Immature natural killer cell (primary cell): ENCODE data around the gene ZMYND10. TPM values are rescaled to one million over a fixed set of nuclear protein-coding genes. Genes with fewer than 3 reads are reported as not detected.

Experiments used
- DNase-seq, 3 donors: peaks; one replicate each; pipeline ENCODE4 v3.0.0; 2022; ENCODE audit warnings: mixed read lengths in 1 of 3
- H3K27ac Mint-ChIP-seq, 6 donors: one replicate each; pipeline ENCODE4 v1.8.0; 2020; ENCODE audit warnings: mixed read lengths in 6 of 6, mild to moderate bottlenecking in 5 of 6, inconsistent platforms in 4 of 6, moderate library complexity in 3 of 6
- H3K27me3 Mint-ChIP-seq, 3 donors: one replicate each; pipeline ENCODE4 v1.8.0; 2020 to 2021; ENCODE audit warnings: low read depth in 3 of 3, mild to moderate bottlenecking in 3 of 3, mixed read lengths in 3 of 3, moderate library complexity in 3 of 3, inconsistent platforms in 1 of 3
- H3K36me3 Mint-ChIP-seq, 3 donors: one replicate each; pipeline ENCODE4 v1.8.0; 2020; ENCODE audit warnings: mixed read lengths in 3 of 3, inconsistent platforms in 2 of 3, mild to moderate bottlenecking in 2 of 3
- H3K4me1 Mint-ChIP-seq, 2 donors: one replicate each; pipeline ENCODE4 v1.8.0; 2020; ENCODE audit warnings: inconsistent platforms in 2 of 2, mild to moderate bottlenecking in 2 of 2, mixed read lengths in 2 of 2, moderate library complexity in 1 of 2
- H3K4me3 Mint-ChIP-seq, 5 donors: one replicate each; pipeline ENCODE4 v1.8.0; 2020; ENCODE audit warnings: mild to moderate bottlenecking in 5 of 5, mixed read lengths in 5 of 5, inconsistent platforms in 3 of 5, moderate library complexity in 3 of 5
- H3K9me3 Mint-ChIP-seq, 6 donors: one replicate each; pipeline ENCODE4 v1.8.0; 2020; ENCODE audit warnings: mild to moderate bottlenecking in 6 of 6, mixed read lengths in 6 of 6, inconsistent platforms in 4 of 6, moderate library complexity in 3 of 6
- polyA plus RNA-seq, 3 donors: library from polyadenylated mRNA; unstranded; fragments of 300-500 nt; fragmentation: Illumina TruSeq; gene quantifications; one replicate each; pipeline ENCODE4 v1.2.3, GENCODE V29; 2021

Gene ZMYND10
- polyA plus RNA-seq, 3 donors from 2014 or later: 2.3 to 3.7 (median 3.6) TPM

DNA sequence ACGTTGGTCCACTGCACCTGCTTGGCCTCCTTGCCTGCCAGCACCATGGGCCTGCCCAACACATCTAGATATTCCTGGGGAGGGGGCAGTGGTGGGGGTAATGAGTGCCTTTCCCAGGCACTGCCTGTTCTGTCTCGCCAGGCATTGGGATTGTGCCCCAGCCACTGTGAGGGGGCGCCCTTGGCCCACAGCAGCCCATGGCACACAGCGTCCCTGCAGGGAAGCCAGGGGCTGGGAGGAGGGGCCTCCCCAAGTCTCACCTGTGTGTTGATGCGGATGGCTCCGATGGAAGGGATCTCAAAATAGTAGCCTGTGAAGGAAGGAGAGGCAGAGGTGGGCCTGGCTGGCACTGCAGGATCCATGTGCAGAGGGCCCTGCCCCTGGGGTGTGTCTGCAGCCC is 32.5 kb upstream of the ZMYND10 start:
- H3K9me3 Mint-ChIP-seq: no peaks in the 10 kb centered on the region
- H3K4me3 Mint-ChIP-seq: no peak overlapping the region
- no peaks in the 10 kb centered on the region for H3K4me1 Mint-ChIP-seq
- peaks cover 0 to 4% (median 3%) of the 10 kb centered on the region in 3 donors for H3K36me3 Mint-ChIP-seq
- peaks cover 0 to 8% (median 0%) of the 10 kb centered on the region in 3 donors for H3K27me3 Mint-ChIP-seq
- no peak overlapping the region for H3K27ac Mint-ChIP-seq
- no peak for DNase-seq

DNA sequence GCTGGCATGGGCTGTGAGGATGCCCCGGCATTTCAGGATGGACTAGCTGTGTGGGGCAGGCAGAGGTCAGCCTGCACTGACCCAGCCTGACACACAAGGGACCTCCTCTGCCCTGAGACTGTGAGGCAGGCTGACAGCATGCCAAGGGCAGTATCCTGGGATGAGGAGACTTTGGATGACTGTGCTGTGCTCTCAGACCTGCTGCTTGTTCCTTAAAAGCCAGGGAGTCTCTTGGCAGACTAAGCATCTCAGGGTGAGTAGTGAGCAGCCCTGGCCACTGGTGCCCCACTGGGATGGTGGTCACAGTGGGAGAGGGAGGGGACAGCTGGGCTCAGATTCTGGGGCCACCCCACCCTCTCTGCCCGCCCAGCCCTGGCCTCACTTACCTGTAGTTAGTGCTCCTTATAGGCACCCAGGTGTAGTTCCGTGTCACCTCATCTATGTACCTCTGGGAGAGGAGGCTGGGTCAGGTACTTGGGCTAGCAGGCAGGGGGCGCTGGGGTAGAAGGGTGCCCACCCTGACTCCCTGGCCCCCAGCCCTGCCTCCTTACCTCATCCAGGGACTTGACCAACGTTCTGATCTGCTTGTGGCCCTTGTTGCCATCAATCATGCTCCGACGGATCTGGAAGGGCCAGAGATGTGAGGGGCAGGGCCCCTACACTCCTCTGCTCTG is 29.9 kb upstream of the ZMYND10 start:
- Mint-ChIP-seq H3K9me3 (no peaks in the 10 kb centered on the region), H3K27me3 (peaks cover 0 to 5% (median 0%) of the 10 kb centered on the region in 3 donors), H3K36me3 (peaks cover 0 to 4% (median 3%) of the 10 kb centered on the region in 3 donors), H3K27ac (no peak overlapping the region), H3K4me1 (no peaks in the 10 kb centered on the region), H3K4me3 (no peak overlapping the region)
- no peak for DNase-seq

DNA sequence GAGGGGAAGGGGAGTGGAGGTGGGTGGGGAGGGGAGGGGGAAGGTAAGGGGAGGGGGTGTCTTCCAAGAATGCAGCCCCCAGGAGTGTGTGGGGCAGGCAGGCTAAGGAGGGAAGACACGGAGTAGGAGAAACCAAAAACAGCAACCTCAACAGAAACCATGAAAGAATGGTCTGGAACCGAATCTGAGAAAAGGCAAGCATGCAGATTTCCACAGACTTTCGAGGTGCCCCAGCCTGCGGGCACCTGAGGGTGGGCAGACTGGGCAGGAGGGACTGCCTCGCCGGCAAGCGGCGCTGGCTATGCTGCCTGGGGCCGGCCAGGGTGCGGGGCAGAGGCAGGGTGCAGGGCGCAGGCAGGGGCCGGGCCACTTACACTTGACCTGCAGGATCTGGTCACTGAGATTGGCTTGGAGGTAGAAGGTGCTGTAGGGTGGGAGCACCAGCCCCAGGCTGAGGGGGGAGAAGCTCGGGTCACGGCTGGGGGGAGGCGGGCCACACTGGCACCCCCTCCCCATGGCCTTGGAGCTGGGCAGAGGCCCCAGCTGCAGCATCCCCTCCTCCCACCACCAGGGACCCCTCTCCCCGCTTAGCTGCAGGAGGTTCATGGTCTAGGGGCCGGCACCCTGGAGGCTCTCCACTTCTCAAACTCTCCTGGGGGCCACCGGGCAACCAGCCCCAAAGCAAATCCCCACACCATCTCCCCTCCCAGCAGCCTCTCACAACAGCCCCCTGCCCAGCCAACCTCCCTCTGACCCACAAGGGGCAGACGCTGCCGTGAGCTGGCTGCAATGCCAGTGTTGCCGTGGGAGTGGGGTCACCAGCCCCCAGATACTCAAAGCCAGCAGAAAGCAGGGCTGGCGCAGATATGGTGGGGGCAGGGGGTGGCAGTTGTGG is 29.1 kb upstream of the ZMYND10 start:
- Mint-ChIP-seq H3K27ac (peak overlapping the region in 1 of 6 donors; percentile 45), H3K9me3 (no peaks in the 10 kb centered on the region), H3K27me3 (peaks cover 0 to 4% (median 0%) of the 10 kb centered on the region in 3 donors), H3K4me1 (no peaks in the 10 kb centered on the region), H3K4me3 (no peak overlapping the region), H3K36me3 (peaks cover 0 to 4% (median 3%) of the 10 kb centered on the region in 3 donors)
- DNase-seq: no peak

DNA sequence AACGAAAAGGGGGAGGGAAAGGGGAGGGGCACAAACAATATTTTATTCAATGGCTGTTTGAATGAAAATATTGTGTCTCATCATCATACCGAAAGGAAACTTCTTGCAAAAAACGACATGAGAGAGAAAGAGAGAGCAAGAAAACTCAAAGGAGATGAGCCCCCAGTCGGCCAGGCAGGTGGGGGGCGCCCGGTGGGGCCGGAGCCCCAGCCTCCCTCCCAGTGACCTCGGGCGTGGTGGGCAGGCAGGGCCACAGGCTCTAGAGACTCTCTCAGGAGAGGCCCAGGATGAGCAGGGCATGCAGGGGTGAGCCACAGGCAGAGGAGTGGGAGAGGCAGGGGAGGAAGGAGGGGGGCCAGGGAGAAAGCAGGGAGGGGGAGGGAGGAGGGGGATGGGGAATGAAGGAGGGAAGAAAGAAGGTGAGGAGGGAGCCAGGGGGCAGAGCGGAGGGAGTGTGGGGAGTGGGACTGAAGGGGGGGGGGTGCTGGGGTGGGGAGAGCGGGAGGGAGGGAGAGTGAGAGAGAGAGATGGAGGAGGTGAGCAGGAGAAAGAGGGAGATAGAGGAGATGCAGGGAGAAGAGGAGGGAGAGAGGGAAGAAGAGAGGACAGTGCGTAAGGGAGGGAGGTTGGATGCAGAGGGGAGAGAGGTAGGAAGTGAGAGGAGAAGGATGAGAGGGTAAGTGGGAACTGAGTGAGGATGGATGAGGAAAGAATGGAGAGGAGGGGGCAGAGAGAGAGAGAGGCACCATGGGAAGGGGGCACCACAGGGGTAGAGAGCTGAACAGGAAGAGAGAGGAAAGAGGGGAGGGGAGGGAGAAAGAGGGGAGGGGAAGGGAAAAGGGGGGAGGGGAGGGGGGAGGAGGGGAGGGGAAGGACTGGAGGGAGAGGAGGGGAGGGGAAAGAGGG is 27.9 kb upstream of the ZMYND10 start:
- Mint-ChIP-seq H3K36me3 (peaks cover 0 to 3% (median 2%) of the 10 kb centered on the region in 3 donors), H3K27ac (no peak overlapping the region), H3K4me3 (no peak overlapping the region), H3K4me1 (no peaks in the 10 kb centered on the region), H3K9me3 (no peaks in the 10 kb centered on the region), H3K27me3 (peaks cover 0 to 4% (median 0%) of the 10 kb centered on the region in 3 donors)
- no peak for DNase-seq

DNA sequence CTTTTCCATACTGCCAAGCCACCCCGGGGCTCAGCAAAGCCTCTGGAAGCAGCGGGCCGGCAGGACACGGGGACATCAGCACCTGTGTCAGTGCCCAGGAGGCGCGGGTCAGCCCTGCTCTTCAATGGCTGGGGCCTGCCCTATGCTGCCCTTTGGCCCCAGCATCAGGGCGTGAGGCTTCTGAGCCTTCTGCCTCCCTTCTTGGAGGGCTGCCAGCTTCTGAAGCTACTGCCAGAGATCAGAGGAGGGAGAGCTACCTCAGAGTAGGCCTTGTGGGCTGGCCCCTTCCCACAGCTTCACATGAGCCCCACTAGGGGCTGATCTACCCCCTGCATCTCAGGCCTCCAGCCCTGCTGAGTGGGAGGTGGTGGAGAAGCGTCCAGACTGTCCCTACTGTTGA is 26.8 kb upstream of the ZMYND10 start:
- Mint-ChIP-seq H3K4me3 (no peak overlapping the region), H3K36me3 (peaks cover 0 to 3% (median 0%) of the 10 kb centered on the region in 3 donors), H3K4me1 (no peaks in the 10 kb centered on the region), H3K9me3 (no peaks in the 10 kb centered on the region), H3K27me3 (peaks cover 0 to 4% (median 0%) of the 10 kb centered on the region in 3 donors), H3K27ac (no peak overlapping the region)
- no peak for DNase-seq

DNA sequence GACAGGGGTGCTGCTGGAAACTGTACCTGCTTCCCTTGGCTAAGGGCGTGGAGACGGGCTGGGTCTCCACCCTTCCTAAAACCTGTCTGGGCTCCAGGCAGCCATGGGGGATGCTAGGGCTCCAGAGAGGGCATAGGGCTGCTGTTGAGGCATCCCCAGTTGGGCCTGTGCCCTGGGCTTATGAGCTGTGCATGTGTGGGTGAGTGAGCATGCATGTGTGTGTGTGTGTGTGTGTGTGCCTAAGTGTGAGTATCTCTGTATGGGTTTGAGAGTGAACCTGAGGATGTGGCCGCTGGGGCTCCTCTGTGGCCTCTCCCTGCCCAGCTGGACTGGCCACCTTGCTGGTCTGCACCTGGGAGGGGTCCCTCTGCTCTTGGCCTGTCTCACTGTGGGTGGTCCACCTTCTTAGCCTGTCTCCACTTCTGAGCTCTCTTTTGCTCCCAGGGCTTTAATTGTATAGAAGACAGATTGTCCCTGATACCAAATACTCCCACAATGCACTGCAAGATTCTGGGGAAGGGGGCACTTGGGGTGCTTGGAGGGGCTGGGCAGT is 25.7 kb upstream of the ZMYND10 start:
- peaks cover 0 to 7% (median 0%) of the 10 kb centered on the region in 3 donors for H3K27me3 Mint-ChIP-seq
- peaks cover 0 to under 1% of the 10 kb centered on the region in 2 donors for H3K4me1 Mint-ChIP-seq
- peak overlapping the region in 1 of 5 donors; percentile 8 for H3K4me3 Mint-ChIP-seq
- DNase-seq: no peak
- no peaks in the 10 kb centered on the region for H3K36me3 Mint-ChIP-seq
- H3K27ac Mint-ChIP-seq: peak overlapping the region in 2 of 6 donors; percentile 45 to 58
- H3K9me3 Mint-ChIP-seq: no peaks in the 10 kb centered on the region

DNA sequence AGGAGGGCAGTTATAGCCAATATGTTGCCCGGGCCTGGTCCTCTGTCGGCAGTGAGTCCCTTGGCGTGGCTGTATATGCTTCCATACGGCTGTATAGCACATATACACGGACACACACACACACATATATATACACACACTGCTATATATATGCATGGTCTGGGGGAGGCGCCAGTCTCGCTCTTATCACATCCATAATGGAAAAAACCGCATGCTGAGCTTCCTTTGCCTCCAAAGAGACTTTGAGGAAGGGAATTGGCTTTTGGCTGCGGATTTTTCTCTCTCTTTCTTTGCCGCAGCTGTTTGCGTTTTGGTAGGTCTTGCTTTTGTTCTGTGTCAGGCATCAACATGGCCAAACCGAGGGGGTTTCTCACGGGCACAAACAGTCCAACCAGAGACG is 25.1 kb upstream of the ZMYND10 start:
- peaks cover 4 to 6% of the 10 kb centered on the region in 2 donors for H3K4me1 Mint-ChIP-seq
- DNase-seq: no peak
- H3K9me3 Mint-ChIP-seq: no peaks in the 10 kb centered on the region
- H3K27ac Mint-ChIP-seq: peak overlapping the region in 1 of 6 donors; percentile 35
- H3K36me3 Mint-ChIP-seq: no peaks in the 10 kb centered on the region
- peaks cover 0 to 10% (median 2%) of the 10 kb centered on the region in 3 donors for H3K27me3 Mint-ChIP-seq
- no peak overlapping the region for H3K4me3 Mint-ChIP-seq

DNA sequence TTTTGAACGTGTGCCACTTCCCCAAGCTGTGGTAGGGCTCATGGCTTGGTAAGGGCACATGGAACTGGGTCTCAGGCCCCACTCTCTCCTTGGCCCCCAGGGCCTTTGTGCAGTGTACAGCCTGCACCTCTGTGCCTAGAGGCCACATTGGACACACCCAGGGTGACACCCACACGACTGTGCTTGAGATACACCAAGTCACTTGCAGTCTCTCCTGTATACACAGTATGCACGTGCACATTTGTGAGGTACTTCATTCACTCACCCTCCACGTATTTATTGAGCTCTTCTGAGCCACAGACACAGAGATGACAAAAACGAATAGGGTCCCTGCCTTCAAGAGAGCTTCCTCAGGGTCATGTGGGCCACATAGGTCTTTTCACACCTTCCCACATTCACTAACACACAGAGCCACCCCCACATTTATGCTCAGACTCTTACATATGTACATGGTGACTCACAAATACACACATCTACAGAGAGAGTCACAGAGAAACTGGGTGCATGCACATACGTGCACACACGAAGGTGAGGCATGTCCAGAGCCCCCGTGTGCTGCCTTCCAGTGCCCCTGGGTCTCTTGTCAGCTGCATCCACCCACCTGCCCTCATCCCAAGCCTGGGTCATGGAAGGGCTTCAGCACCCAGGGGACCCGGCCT is 23.6 kb upstream of the ZMYND10 start:
- Mint-ChIP-seq H3K9me3 (no peaks in the 10 kb centered on the region), H3K27me3 (peaks cover 0 to 12% (median 6%) of the 10 kb centered on the region in 3 donors), H3K4me3 (no peak overlapping the region), H3K36me3 (no peaks in the 10 kb centered on the region), H3K27ac (peak overlapping the region in 1 of 6 donors; percentile 8), H3K4me1 (peaks cover 11 to 12% of the 10 kb centered on the region in 2 donors)
- no peak for DNase-seq

DNA sequence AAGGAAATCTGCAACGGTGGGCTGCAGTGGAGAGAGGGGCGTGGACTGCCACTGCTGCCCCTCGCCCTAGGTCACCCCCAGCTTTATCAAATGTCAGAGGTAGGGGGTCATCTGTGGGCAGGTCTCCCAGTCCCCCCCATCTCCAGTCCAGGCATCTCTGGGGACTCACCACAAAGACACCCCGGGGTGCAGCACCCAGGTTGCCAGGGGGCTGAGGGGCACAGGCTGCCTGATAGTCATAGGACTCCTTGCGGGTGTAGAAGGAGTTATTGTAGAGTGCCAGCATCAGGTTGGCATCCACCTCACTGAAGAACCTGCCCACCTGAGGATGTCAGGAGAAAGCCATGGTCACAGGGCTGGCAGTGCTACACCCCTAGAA is 20.3 kb upstream of the ZMYND10 start:
- DNase-seq: no peak
- peaks cover 4 to 16% (median 6%) of the 10 kb centered on the region in 3 donors for H3K27me3 Mint-ChIP-seq

DNA sequence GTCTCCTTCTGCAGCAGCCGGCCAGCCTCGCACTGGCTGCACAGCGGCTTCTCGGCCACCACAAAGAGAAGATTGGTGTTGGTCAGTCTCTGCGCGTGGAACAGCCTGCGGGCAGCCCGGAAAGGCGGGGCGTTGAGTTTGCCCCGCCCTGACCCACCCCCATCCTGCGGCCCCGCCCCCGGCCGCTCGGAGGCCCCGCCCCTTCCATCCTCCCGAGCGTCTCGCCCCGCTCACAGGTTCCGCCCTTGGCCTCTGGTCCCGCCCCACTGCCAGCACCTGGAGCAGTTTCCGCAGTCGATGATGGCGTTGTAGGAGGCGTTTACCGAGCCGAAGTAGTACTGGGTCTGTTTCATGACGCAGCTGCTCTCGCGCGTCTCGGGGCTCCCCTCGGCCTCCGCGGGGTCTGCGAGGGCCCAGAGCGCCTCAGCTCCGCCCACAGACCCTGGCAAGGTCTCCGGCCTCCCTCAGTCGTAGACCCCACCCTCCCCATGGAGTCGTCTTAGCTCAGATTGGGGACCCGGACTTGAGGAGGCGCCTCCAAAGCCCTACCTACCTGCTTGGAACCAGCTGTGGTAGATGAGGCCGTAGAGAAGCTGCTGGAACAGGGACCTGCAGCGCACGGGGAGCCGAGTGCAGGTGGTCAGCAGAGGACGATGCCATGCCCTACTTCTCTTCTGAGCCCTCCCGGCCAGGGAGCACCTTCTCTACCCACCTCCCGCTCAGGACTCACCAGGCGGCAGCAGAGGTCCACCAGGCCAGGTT is 19.7 kb upstream of the ZMYND10 start:
- no peaks in the 10 kb centered on the region for H3K36me3 Mint-ChIP-seq
- H3K9me3 Mint-ChIP-seq: no peaks in the 10 kb centered on the region
- H3K27me3 Mint-ChIP-seq: peaks cover 4 to 16% (median 6%) of the 10 kb centered on the region in 3 donors
- H3K4me1 Mint-ChIP-seq: peaks cover 12 to 18% of the 10 kb centered on the region in 2 donors
- peak overlapping the region; percentile 73 to 88 (median 84) for H3K27ac Mint-ChIP-seq
- H3K4me3 Mint-ChIP-seq: peak overlapping the region; percentile 82 to 84 (median 84)
- peak; percentile 86 to 92 (median 91) for DNase-seq

More for the DNA sequence above, 20.3 kb upstream of the ZMYND10 start:
- Mint-ChIP-seq H3K9me3 (no peaks in the 10 kb centered on the region), H3K36me3 (no peaks in the 10 kb centered on the region), H3K27ac (peak overlapping the region; percentile 73 to 88 (median 84)), H3K4me1 (peaks cover 12 to 18% of the 10 kb centered on the region in 2 donors), H3K4me3 (peak overlapping the region; percentile 82 to 84 (median 84))

DNA sequence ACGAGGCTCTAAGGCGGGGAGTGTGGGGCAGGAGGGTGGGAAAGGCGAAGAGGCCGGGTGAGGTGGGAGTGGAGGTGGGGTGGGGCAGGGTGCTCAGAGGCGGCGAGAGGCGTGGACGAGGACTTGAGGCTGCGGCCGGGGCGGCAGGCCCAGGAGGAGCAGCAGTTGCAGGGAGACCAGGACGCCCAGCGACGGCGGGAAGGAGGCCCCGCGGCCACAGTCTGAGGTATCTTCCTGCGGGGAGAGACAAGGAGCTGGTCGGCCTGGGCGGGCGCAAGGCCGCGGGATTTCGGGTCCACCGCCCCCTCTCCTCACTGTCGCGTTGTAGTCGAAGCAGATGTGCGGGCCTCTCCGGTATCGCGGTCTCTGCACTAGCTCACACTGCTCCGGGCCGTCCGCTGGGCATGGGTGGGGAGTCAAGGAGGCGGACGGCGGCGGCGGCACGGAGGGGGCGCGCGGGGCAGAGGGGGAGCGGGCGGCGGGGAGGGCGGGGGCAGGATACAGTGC is 19.1 kb upstream of the ZMYND10 start:
- Mint-ChIP-seq H3K27me3 (peaks cover 4 to 16% (median 8%) of the 10 kb centered on the region in 3 donors), H3K4me1 (peaks cover 18 to 23% of the 10 kb centered on the region in 2 donors), H3K36me3 (no peaks in the 10 kb centered on the region), H3K9me3 (no peaks in the 10 kb centered on the region), H3K27ac (peak overlapping the region in 1 of 6 donors; percentile 45), H3K4me3 (peak overlapping the region; percentile 82 to 84 (median 84))
- DNase-seq: no peak

DNA sequence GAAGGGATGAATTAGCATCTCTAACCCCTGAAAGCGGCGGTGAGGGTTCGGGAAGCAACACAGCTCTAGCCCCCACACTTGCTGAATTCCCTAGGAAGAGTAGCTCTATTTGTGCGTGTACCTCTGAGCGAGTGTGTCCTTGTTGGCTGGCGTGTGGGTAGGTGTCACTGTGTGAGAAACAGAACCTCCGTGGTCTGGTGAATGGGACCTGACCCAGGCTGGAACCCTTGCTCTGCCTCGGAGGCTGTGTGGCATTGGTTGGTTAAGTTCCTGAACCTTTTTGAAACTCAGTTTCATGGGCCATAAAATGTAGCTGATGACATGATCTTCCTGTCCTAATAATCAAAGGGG is 14.2 kb upstream of the ZMYND10 start:
- Mint-ChIP-seq H3K27me3 (peaks cover 2 to 10% (median 5%) of the 10 kb centered on the region in 3 donors), H3K27ac (peak overlapping the region; percentile 86 to 96 (median 94)), H3K36me3 (no peaks in the 10 kb centered on the region), H3K4me1 (peaks cover 46 to 52% of the 10 kb centered on the region in 2 donors), H3K4me3 (peak overlapping the region; percentile 93 to 97 (median 96)), H3K9me3 (no peaks in the 10 kb centered on the region)
- DNase-seq: no peak
